HEK293 (cell line): Measurements from ENCODE around the gene PRDM15.

Experiments
- CTCF ChIA-PET: fragments of 350-600 bp; formaldehyde crosslinking; extraction: SDS; loops from one replicate; lab custom pipeline; 2021; ENCODE audit warnings: antibody characterized with exemption; lab: Yijun Ruan, JAX
- POLR2A ChIA-PET: fragments of 300-600 bp; formaldehyde crosslinking; extraction: SDS; loops from one replicate; lab custom pipeline; 2020; ENCODE audit warnings: antibody characterized with exemption, inconsistent platforms; lab: Yijun Ruan, JAX
- H3K27ac ChIP-seq: fragments of 200-500 bp; sonication (Bioruptor generic); 2 replicates; pipeline ENCODE4 v1.5.1; 2014; ENCODE audit warnings: low read depth, low read length, control low read depth, inconsistent platforms; ENCODE audit errors: extremely low read depth
- H3K36me3 ChIP-seq, 2 experiments: fragments of 200-500 bp in 1 of 2; sonication (Bioruptor generic) in 1 of 2; 1 replicate in 1 of 2; 2 replicates in 1 of 2; pipeline ENCODE4 v1.5.1; 2014 to 2017; ENCODE audit warnings: inconsistent platforms in 2 of 2, low read length in 2 of 2; ENCODE audit not compliant: control insufficient read depth in 2 of 2, insufficient read depth in 1 of 2
- H3K4me1 ChIP-seq: fragments of 200-500 bp; sonication (Bioruptor generic); 2 replicates; pipeline ENCODE4 v1.5.1; 2014; ENCODE audit warnings: mild to moderate bottlenecking, low read length, inconsistent platforms; ENCODE audit not compliant: control insufficient read depth, insufficient read depth
- H3K4me3 ChIP-seq: 2 replicates; pipeline ENCODE4 v1.5.1; 2011; ENCODE audit warnings: low read depth, mild to moderate bottlenecking, control low read depth, low read length, moderate library complexity
- H3K9me3 ChIP-seq: fragments of 200-500 bp; sonication (Bioruptor generic); 2 replicates; pipeline ENCODE4 v1.5.1; 2014; ENCODE audit warnings: low read depth, low read length, inconsistent platforms; ENCODE audit not compliant: control insufficient read depth, insufficient read depth
- PRDM1 ChIP-seq: fragments of 450-650 bp; formaldehyde crosslinking; IDR thresholded peaks from 2 replicates; pipeline ENCODE4; 2016; ENCODE audit warnings: missing biosample characterization, missing genetic modification characterization
- RBAK ChIP-seq: fragments of 450-650 bp; formaldehyde crosslinking; IDR thresholded peaks from 2 replicates; pipeline ENCODE4 v1.5.1; 2016; ENCODE audit warnings: missing biosample characterization, missing genetic modification characterization
- SALL2 ChIP-seq: fragments of 450-650 bp; formaldehyde crosslinking; IDR thresholded peaks from 2 replicates; pipeline ENCODE4 v1.5.0; 2017; ENCODE audit warnings: missing biosample characterization, mild to moderate bottlenecking, missing genetic modification characterization, borderline replicate concordance
- SP2 ChIP-seq: fragments of 450-650 bp; formaldehyde crosslinking; IDR thresholded peaks from 2 replicates; pipeline ENCODE4 v1.5.1; 2016; ENCODE audit warnings: missing biosample characterization, missing genetic modification characterization
- WT1 ChIP-seq: fragments of 450-650 bp; formaldehyde crosslinking; IDR thresholded peaks from 2 replicates; pipeline ENCODE4 v1.5.1; 2016; ENCODE audit warnings: missing biosample characterization, missing genetic modification characterization
- ZBTB11 ChIP-seq: fragments of 450-650 bp; formaldehyde crosslinking; conservative IDR thresholded peaks from 2 replicates; pipeline ENCODE4 v1.5.1; 2016; ENCODE audit warnings: low read depth, missing biosample characterization, missing genetic modification characterization
- ZBTB7A ChIP-seq: fragments of 450-650 bp; formaldehyde crosslinking; IDR thresholded peaks from 2 replicates; pipeline ENCODE4 v1.5.1; 2016; ENCODE audit warnings: low read depth, missing biosample characterization, missing genetic modification characterization
- ZFHX2 ChIP-seq: fragments of 450-650 bp; formaldehyde crosslinking; conservative IDR thresholded peaks from 2 replicates; pipeline ENCODE4 v1.5.1; 2016; ENCODE audit warnings: missing biosample characterization, missing genetic modification characterization
- ZNF10 ChIP-seq: fragments of 450-650 bp; formaldehyde crosslinking; IDR thresholded peaks from 2 replicates; pipeline ENCODE4 v1.5.1; 2017; ENCODE audit warnings: missing biosample characterization, missing genetic modification characterization
- ZNF140 ChIP-seq: fragments of 450-650 bp; formaldehyde crosslinking; IDR thresholded peaks from 2 replicates; pipeline ENCODE4 v1.5.1; 2016; ENCODE audit warnings: missing biosample characterization, missing genetic modification characterization
- ZNF148 ChIP-seq: fragments of 450-650 bp; formaldehyde crosslinking; IDR thresholded peaks from 2 replicates; pipeline ENCODE4 v1.5.0; 2017; ENCODE audit warnings: missing biosample characterization, missing genetic modification characterization, borderline replicate concordance
- ZNF37A ChIP-seq: fragments of 450-650 bp; IDR thresholded peaks from 2 replicates; pipeline ENCODE4 v1.5.1; 2018; ENCODE audit warnings: missing biosample characterization, missing genetic modification characterization
- ZNF621 ChIP-seq: fragments of 450-650 bp; formaldehyde crosslinking; IDR thresholded peaks from 2 replicates; pipeline ENCODE4 v1.5.1; 2017; ENCODE audit warnings: missing biosample characterization, missing genetic modification characterization
- ZNF660 ChIP-seq: fragments of 450-650 bp; IDR thresholded peaks from 2 replicates; pipeline ENCODE4 v1.5.1; 2018; ENCODE audit warnings: missing biosample characterization, mild to moderate bottlenecking, missing genetic modification characterization
- ZNF664 ChIP-seq: fragments of 450-650 bp; formaldehyde crosslinking; IDR thresholded peaks from 2 replicates; pipeline ENCODE4 v1.5.1; 2016; ENCODE audit warnings: missing biosample characterization, missing genetic modification characterization
- ZNF670 ChIP-seq: fragments of 450-650 bp; formaldehyde crosslinking; IDR thresholded peaks from 2 replicates; pipeline ENCODE4 v1.5.1; 2016; ENCODE audit warnings: missing biosample characterization, missing genetic modification characterization, low read depth
- ZNF677 ChIP-seq: fragments of 450-650 bp; IDR thresholded peaks from 2 replicates; pipeline ENCODE4 v1.5.0; 2018; ENCODE audit warnings: missing biosample characterization, mild to moderate bottlenecking, missing genetic modification characterization, moderate library complexity
- ZSCAN30 ChIP-seq: fragments of 450-650 bp; IDR thresholded peaks from 2 replicates; pipeline ENCODE4 v1.5.1; 2018; ENCODE audit warnings: missing biosample characterization, mild to moderate bottlenecking, missing genetic modification characterization, moderate library complexity
- TF ChIP-seq, protein P1 (sequence below): fragments of 450-650 bp; formaldehyde crosslinking; IDR thresholded peaks from 2 replicates; pipeline ENCODE4 v1.5.1; 2016; ENCODE audit warnings: missing biosample characterization, missing genetic modification characterization, low read depth
- TF ChIP-seq, protein P2 (sequence below): fragments of 450-650 bp; formaldehyde crosslinking; IDR thresholded peaks from 2 replicates; pipeline ENCODE4 v1.5.1; 2016; ENCODE audit warnings: missing biosample characterization, missing genetic modification characterization

The PRDM15 gene

DNA sequence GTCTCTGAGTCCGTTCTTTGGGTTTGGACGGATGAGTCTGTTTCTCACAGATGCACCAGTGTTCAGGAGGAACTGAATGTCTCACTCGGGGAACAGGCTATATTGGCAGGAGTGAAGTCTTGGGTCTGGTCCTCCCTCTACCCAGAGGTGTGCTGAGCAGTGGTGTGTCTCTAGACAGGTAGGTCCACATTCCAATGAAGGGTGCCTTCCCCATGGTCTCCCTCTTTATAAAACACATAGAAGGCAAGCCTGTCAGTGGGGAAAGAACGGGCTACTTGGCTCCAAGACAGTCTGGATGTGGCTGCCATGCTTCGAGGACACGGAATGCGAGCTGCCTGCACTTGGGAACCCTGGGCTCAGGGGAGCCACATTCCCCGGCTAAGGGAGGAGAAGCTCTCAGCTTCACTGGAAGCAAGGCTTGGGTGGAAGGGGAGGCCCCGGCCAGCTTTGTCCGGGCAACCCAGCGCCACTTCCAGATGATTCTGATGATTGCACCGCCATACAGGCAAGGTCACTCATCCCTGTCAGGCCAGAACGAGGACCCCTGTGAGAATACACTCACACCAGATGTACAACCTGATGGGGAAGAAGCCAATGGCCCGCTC, 82.6 kb downstream of the PRDM15 start (continued):
- no peak for TF ChIP-seq ZBTB11 (tag by site-specific recombination)
- TF ChIP-seq SP2 (tag by site-specific recombination) = no peak
- TF ChIP-seq ZNF677 (tag by site-specific recombination) = no peak
- TF ChIP-seq, protein P1, sequence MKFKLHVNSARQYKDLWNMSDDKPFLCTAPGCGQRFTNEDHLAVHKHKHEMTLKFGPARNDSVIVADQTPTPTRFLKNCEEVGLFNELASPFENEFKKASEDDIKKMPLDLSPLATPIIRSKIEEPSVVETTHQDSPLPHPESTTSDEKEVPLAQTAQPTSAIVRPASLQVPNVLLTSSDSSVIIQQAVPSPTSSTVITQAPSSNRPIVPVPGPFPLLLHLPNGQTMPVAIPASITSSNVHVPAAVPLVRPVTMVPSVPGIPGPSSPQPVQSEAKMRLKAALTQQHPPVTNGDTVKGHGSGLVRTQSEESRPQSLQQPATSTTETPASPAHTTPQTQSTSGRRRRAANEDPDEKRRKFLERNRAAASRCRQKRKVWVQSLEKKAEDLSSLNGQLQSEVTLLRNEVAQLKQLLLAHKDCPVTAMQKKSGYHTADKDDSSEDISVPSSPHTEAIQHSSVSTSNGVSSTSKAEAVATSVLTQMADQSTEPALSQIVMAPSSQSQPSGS (tag by site-specific recombination) = no peak
- TF ChIP-seq, all 188 proteins: peak for 0

DNA sequence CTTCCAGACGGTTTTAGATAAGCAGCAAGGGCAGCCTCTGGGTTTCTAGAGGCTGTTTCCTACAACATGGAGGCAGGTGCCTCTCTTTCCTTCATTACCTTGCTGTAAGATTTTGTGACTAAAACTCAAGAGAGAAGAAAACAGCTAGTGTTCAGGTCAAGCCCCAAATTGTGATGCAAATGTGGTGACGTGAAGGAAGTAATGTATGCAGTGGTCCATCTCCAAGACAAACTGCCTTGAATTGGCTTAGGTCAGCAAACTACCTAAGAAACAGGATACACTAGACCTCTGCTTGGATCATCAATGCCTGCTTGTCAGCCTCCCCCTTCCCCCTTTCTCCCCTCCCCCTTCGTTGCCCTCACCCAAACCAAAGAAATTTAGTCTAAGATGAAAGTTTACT, 83.4 kb downstream of the PRDM15 start:
- Histone ChIP-seq H3K36me3 (peaks cover 0 to 22% of the 10 kb centered on the region in 2 experiments; a peak in 1 of 3 replicates), H3K4me1 (no peaks in the 10 kb centered on the region), H3K27ac (no peak overlapping the region), H3K9me3 (no peaks in the 10 kb centered on the region), H3K4me3 (no peak overlapping the region)
- ChIA-PET CTCF (interaction anchor here (0.5 to 1.1 kb wide), 4 partner anchors 131 to 183 kb away, joined by 3 to 5 read pairs (median 4); no protein-coding TSS in a partner anchor), POLR2A (no interaction called here)
- TF ChIP-seq WT1 (tag by site-specific recombination) (no peak), ZNF670 (tag by site-specific recombination) (no peak), RBAK (tag by site-specific recombination) (no peak), ZNF148 (no peak), ZNF10 (tag by site-specific recombination) (no peak), ZNF664 (tag by site-specific recombination) (no peak), ZNF37A (tag by site-specific recombination) (no peak), ZNF140 (tag by site-specific recombination) (no peak), SALL2 (tag by site-specific recombination) (no peak)
- TF ChIP-seq, protein P2, sequence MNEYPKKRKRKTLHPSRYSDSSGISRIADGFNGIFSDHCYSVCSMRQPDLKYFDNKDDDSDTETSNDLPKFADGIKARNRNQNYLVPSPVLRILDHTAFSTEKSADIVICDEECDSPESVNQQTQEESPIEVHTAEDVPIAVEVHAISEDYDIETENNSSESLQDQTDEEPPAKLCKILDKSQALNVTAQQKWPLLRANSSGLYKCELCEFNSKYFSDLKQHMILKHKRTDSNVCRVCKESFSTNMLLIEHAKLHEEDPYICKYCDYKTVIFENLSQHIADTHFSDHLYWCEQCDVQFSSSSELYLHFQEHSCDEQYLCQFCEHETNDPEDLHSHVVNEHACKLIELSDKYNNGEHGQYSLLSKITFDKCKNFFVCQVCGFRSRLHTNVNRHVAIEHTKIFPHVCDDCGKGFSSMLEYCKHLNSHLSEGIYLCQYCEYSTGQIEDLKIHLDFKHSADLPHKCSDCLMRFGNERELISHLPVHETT (tag by site-specific recombination) = no peak

GRCh38 chr21:41794600-41794999, 84.5 kb downstream of the PRDM15 start:
- no peak for TF ChIP-seq ZNF621 (tag by site-specific recombination)
- TF ChIP-seq ZBTB7A = no peak
- no peak for TF ChIP-seq ZNF660 (tag by site-specific recombination)
- TF ChIP-seq ZSCAN30 = no peak
- no peak for TF ChIP-seq PRDM1 (tag by site-specific recombination)
- TF ChIP-seq ZFHX2 (tag by site-specific recombination) = 0 out of 2 replicates have a peak, but pooled peaks have one; percentile 8
- no peak for TF ChIP-seq ZNF670 (tag by site-specific recombination)
- H3K9me3 ChIP-seq = no peaks in the 10 kb centered on the region
- no peak overlapping the region for H3K27ac ChIP-seq
- no peak overlapping the region for H3K4me3 ChIP-seq
- peaks cover 0 to 11% of the 10 kb centered on the region in 2 experiments; a peak in 1 of 3 replicates for H3K36me3 ChIP-seq
- ChIA-PET POLR2A (no interaction called here), CTCF (interaction anchor here (0.6 to 1.4 kb wide), 4 partner anchors 8 to 183 kb away, joined by 3 to 8 read pairs (median 5); no protein-coding TSS in a partner anchor)
- no peaks in the 10 kb centered on the region for H3K4me1 ChIP-seq
